Left lung (tissue), 10 donors: Measurements from ENCODE around the gene HDAC4. TPM values are rescaled to one million over a fixed set of nuclear protein-coding genes. Genes with fewer than 3 reads are reported as not detected.

Source experiments
- ATAC-seq: fragments of 200-7000 bp; cut with Tn5 transposase; one replicate; pipeline ENCODE4 v1.9.1; 2020; ENCODE audit warnings: moderate library complexity
- DNase-seq, 4 donors: peaks; one replicate each; pipeline ENCODE4 v3.0.0-alpha.2; 2013 to 2020
- H3K27ac ChIP-seq, 2 donors: fragments of 200-600 bp; sonication (generic) in 1 of 2; one replicate each; pipeline versions ENCODE4 v1.5.0 to v1.8.0; 2020 to 2021
- H3K27me3 ChIP-seq, 2 donors: fragments of 200-600 bp; sonication (generic) in 1 of 2; one replicate each; pipeline versions ENCODE4 v1.5.0 to v1.8.0; 2020 to 2021
- H3K36me3 ChIP-seq, 2 donors: fragments of 200-600 bp; sonication (generic) in 1 of 2; one replicate each; pipeline versions ENCODE4 v1.5.0 to v1.8.0; 2020 to 2021
- H3K4me1 ChIP-seq, 2 donors: fragments of 200-600 bp; one replicate each; pipeline ENCODE4 v1.8.0; 2021
- H3K4me3 ChIP-seq, 2 donors: fragments of 200-600 bp; sonication (generic) in 1 of 2; one replicate each; pipeline versions ENCODE4 v1.5.0 to v1.8.0; 2020 to 2021; ENCODE audit warnings: mild to moderate bottlenecking in 1 of 2
- H3K9me3 ChIP-seq, 2 donors: fragments of 200-600 bp; sonication (generic) in 1 of 2; one replicate each; pipeline versions ENCODE4 v1.5.0 to v1.8.0; 2020 to 2021
- intact Hi-C, 2 donors: fragments of 100-400 bp; cut with DNase I; formaldehyde crosslinking; loops; one replicate each; pipeline versions ENCODE4 v1.11.2 to v1.14.2; 2022
- polyA plus RNA-seq, 6 donors: library from polyadenylated mRNA; unstranded; fragments of 120-200 nt; gene quantifications; one replicate each; pipeline ENCODE4 v1.2.1, GENCODE V29; 2013; ENCODE audit not compliant: insufficient read length in 6 of 6
- total RNA-seq, 2 donors: library from RNA; stranded (reverse); fragmentation: NEBNext Ultra II Directional; extraction: Animal tissue kit (Norgen Biotek cat#: 25700); gene quantifications; one replicate each; pipeline ENCODE4 v1.2.1, GENCODE V29; 2021
- TF ChIP-seq, protein P1 (sequence below), 2 donors: fragments of 200-600 bp; sonication (generic) in 1 of 2; IDR thresholded peaks; one replicate each; pipeline versions ENCODE4 v1.5.0 to v1.8.0; 2021; ENCODE audit warnings: antibody characterized with exemption in 2 of 2
- donor health status: DM: no; HTN: yes; CAD: no.
- donor health status: DM: no; HTN: no; CAD: no.

HDAC4 gene
- total and polyA plus RNA-seq, 8 donors = 9.9 to 36.8 (median 12.8) TPM

DNA sequence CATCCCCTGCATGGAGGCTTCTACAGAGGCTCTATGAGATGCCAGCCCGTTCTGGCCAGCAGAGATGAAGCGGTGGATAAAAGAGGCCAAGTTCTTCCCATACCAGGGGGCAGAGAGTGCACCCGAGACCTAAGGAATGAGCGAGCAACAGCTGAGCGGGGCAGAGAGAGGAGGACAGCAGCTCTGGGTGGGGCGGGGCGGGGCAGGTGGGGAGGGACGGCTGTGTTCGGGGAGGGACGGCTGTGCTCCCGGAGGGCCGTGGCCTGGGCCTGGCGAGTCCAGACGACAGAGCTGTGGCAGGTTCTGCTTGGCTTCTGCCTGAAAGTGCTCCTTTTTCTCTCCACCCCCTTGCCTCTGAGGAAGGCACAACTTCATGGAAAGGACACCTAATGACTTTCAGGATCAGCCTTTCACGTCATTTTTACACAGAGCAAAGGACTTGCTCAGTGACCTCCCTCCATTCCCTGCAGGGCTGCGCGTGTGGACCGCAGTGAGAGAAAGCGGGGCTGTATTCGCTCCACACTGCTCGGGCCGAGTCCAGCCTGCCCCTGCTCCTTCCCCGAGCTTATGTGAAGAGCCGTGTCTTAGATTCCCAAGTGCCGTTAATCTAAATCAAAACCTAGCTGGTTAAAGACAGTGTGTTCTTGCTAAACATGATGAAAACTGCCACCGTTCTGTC lies 232.9 kb downstream of the HDAC4 start:
- intact Hi-C loops = no loop called here
- peaks cover 0 to 62% of the 10 kb centered on the region in 2 donors for H3K36me3 ChIP-seq
- H3K27me3 ChIP-seq = no peaks in the 10 kb centered on the region
- no peak for ATAC-seq
- H3K4me1 ChIP-seq = peaks cover 0 to 9% of the 10 kb centered on the region in 2 donors
- TF ChIP-seq, protein P1, sequence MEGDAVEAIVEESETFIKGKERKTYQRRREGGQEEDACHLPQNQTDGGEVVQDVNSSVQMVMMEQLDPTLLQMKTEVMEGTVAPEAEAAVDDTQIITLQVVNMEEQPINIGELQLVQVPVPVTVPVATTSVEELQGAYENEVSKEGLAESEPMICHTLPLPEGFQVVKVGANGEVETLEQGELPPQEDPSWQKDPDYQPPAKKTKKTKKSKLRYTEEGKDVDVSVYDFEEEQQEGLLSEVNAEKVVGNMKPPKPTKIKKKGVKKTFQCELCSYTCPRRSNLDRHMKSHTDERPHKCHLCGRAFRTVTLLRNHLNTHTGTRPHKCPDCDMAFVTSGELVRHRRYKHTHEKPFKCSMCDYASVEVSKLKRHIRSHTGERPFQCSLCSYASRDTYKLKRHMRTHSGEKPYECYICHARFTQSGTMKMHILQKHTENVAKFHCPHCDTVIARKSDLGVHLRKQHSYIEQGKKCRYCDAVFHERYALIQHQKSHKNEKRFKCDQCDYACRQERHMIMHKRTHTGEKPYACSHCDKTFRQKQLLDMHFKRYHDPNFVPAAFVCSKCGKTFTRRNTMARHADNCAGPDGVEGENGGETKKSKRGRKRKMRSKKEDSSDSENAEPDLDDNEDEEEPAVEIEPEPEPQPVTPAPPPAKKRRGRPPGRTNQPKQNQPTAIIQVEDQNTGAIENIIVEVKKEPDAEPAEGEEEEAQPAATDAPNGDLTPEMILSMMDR (IDR thresholded peaks at IDR 0.05) = no peak
- no peak overlapping the region for H3K4me3 ChIP-seq
- H3K27ac ChIP-seq = no peak overlapping the region
- DNase-seq = peak in 2 of 4 donors; percentile 22 to 49
- peaks cover 0 to 26% of the 10 kb centered on the region in 2 donors for H3K9me3 ChIP-seq

DNA sequence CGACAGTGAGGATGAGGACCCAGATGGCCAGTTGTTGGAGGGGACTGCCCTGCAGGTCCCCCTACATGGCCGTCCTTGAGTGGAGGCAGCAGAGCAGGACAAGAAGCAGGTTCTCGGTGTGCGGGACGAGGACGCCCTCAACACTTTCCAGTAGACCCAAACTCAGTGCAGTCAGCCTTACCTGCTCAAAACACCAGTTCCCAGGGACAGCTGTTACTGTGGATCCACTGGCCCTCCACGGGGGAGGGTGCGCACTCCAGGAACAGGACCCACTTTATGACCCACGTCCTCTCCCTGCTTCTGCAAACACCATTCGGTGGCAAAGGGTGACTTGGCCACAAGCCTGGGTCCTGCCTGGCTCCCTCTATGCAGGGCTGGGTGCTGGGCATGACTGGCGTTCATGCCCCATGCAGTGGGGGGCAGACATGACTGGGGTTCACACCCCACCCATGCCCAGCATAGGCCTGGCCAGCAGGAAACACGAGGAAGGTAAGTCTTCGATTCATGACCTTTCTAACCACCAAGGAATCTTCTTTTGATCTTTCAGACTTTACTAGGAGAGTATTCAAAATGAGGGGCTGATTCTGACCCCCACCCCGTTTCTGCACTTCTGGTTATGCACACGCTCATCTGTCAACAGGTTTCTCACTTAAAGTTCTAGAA lies 233.7 kb downstream of the HDAC4 start:
- Histone ChIP-seq H3K27ac (no peak overlapping the region), H3K4me3 (no peak overlapping the region), H3K9me3 (peaks cover 0 to 19% of the 10 kb centered on the region in 2 donors), H3K27me3 (no peaks in the 10 kb centered on the region), H3K36me3 (peaks cover 0 to 69% of the 10 kb centered on the region in 2 donors), H3K4me1 (peaks cover 0 to 9% of the 10 kb centered on the region in 2 donors)
- intact Hi-C loops = no loop called here
- ATAC-seq (no peak), DNase-seq (peak in 2 of 4 donors; percentile 16 to 38)
- TF ChIP-seq, protein P1 (IDR thresholded peaks at IDR 0.05) = no peak

DNA sequence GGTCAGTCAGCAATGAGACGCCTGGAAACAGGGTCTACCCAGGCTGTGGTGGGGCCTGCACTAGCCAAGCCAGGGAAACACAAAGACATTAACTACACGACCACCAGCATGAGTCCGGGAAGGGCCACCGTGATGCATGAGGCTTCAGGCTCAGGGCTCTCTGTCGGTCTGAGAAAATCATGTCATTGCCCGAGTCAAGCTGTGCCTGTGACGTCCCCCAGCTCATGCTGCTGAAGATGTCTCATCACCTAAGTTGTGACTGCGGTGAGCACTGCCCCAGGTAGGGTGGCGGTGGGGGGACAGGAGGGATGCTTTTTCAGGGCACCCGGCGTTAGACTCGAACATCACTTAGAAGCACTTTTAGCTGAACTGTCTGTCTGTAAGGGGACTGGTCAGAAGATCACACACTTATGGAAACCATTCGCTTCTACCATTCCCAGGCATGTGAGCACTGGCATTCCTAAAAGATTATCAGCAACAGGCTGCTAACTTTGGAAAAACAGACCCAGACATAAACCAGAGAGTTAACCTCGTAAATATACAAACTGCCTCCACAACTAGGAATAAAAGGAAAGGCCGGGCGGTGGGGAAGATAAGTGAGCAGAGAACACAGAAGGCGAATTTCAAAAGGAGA lies 234.5 kb downstream of the HDAC4 start:
- Histone ChIP-seq H3K27me3 (no peaks in the 10 kb centered on the region), H3K4me3 (no peak overlapping the region), H3K27ac (no peak overlapping the region), H3K9me3 (peaks cover 0 to 10% of the 10 kb centered on the region in 2 donors), H3K4me1 (peaks cover 0 to 9% of the 10 kb centered on the region in 2 donors), H3K36me3 (peaks cover 0 to 70% of the 10 kb centered on the region in 2 donors)
- TF ChIP-seq, protein P1 (IDR thresholded peaks at IDR 0.05) = no peak
- no peak for ATAC-seq
- DNase-seq = peak in 2 of 4 donors; percentile 20 to 31
- intact Hi-C loops = no loop called here

DNA sequence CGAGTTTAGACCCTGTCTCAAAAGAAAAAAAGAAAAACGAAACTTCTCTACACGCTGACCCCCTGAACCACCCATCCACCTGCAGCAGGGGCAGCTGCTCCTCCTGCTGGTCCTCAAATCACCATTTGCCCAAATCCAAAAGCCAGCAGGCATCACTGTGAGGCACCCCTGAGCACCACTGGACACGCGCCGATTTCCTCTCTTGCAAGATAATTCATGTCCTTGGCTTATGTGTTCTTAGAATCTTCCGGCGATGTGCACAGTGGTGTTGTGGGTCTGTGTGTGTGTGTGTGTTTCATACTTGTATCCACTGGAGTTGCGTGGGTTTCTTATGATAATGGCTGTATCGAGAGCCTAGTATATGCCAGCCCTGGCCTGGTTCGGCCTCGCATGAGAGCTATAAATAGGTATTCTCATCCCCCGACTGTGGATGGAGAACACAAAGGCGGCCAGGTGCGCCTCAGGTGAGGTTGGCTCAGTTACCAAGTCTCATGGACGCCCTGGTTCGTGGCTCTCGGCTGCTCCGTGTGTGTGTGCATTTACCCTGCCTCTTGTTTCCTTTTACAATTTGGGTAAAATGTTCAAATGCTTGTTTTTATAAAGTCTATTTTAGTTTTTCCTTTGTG lies 235.5 kb downstream of the HDAC4 start:
- Histone ChIP-seq H3K27ac (peak overlapping the region in 1 of 2 donors; percentile 70), H3K4me1 (peaks cover 0 to 9% of the 10 kb centered on the region in 2 donors), H3K27me3 (no peaks in the 10 kb centered on the region), H3K36me3 (peaks cover 0 to 75% of the 10 kb centered on the region in 2 donors), H3K9me3 (peaks cover 0 to under 1% of the 10 kb centered on the region in 2 donors), H3K4me3 (no peak overlapping the region)
- intact Hi-C loops = no loop called here
- ATAC-seq = no peak
- DNase-seq = peak in 2 of 4 donors; percentile 19 to 53
- TF ChIP-seq, protein P1 (IDR thresholded peaks at IDR 0.05) = no peak
